MM.1S (cell line): ENCODE measurements around the gene CLEC2L.

Source experiments
- DNase-seq: peaks from one replicate; pipeline ENCODE4 v3.0.0-alpha.2; 2015
- H2AFZ ChIP-seq: fragments of 300-600 bp; sonication (generic); 2 replicates; pipeline ENCODE4 v1.6.0; 2016; ENCODE audit warnings: antibody characterized with exemption, low read length
- H3F3A ChIP-seq: fragments of 300-600 bp; sonication (generic); 2 replicates; pipeline ENCODE4 v1.6.1; 2016; ENCODE audit warnings: mild to moderate bottlenecking, antibody characterized with exemption, low read length, moderate library complexity, mixed read lengths; ENCODE audit not compliant: insufficient read depth
- H3K27ac ChIP-seq: fragments of 300-600 bp; sonication (generic); 2 replicates; pipeline ENCODE4 v1.5.1; 2016; ENCODE audit warnings: mild to moderate bottlenecking, low read length
- H3K27me3 ChIP-seq: fragments of 300-600 bp; sonication (generic); replicated peaks from 2 replicates; pipeline ENCODE4 v1.6.0; 2016; ENCODE audit warnings: low read length; ENCODE audit not compliant: insufficient read depth
- H3K36me3 ChIP-seq: fragments of 300-600 bp; sonication (generic); replicated peaks from 2 replicates; pipeline ENCODE4 v1.6.1; 2016; ENCODE audit warnings: mild to moderate bottlenecking, low read length, mixed read lengths; ENCODE audit not compliant: insufficient read depth
- H3K4me1 ChIP-seq: fragments of 300-600 bp; sonication (generic); 2 replicates; pipeline ENCODE4 v1.6.1; 2016; ENCODE audit warnings: low read length, mixed read lengths
- H3K4me2 ChIP-seq: fragments of 300-600 bp; sonication (generic); 2 replicates; pipeline ENCODE4 v1.6.0; 2016; ENCODE audit warnings: low read depth, low read length
- H3K4me3 ChIP-seq: fragments of 300-600 bp; sonication (generic); 2 replicates; pipeline ENCODE4 v1.5.1; 2016; ENCODE audit warnings: low read length, mixed read lengths
- H3K79me2 ChIP-seq: fragments of 300-600 bp; sonication (generic); 2 replicates; pipeline ENCODE4 v1.6.1; 2016; ENCODE audit warnings: mixed run types, low read length, mixed read lengths
- H3K9ac ChIP-seq: fragments of 300-600 bp; sonication (generic); 2 replicates; pipeline ENCODE4 v1.6.1; 2016; ENCODE audit warnings: low read length, mixed read lengths
- H3K9me2 ChIP-seq: fragments of 300-600 bp; sonication (generic); replicated peaks from 2 replicates; pipeline ENCODE4 v1.6.1; 2016; ENCODE audit warnings: mild to moderate bottlenecking, low read length, mixed read lengths; ENCODE audit not compliant: insufficient read depth
- H3K9me3 ChIP-seq: fragments of 300-600 bp; sonication (generic); replicated peaks from 2 replicates; pipeline ENCODE4 v1.6.1; 2016; ENCODE audit warnings: mild to moderate bottlenecking, low read length, mixed read lengths; ENCODE audit not compliant: insufficient read depth
- H4K20me1 ChIP-seq: fragments of 300-600 bp; sonication (generic); 2 replicates; pipeline ENCODE4 v1.6.1; 2016; ENCODE audit warnings: mild to moderate bottlenecking, low read length, moderate library complexity, mixed read lengths; ENCODE audit not compliant: insufficient read depth
- EZH2 ChIP-seq: fragments of 300-600 bp; sonication (generic); optimal IDR thresholded peaks from 2 replicates; pipeline ENCODE3; 2017; ENCODE audit warnings: low read depth, mild to moderate bottlenecking, antibody characterized with exemption, low read length, mixed read lengths
- EZH2phosphoT487 ChIP-seq: fragments of 300-600 bp; sonication (generic); IDR thresholded peaks from 2 replicates; pipeline ENCODE4 v1.6.1; 2018; ENCODE audit warnings: antibody characterized with exemption, low read length
- TF ChIP-seq, protein P1 (sequence below): fragments of 300-600 bp; sonication (generic); IDR thresholded peaks from 2 replicates; pipeline ENCODE4 v1.5.1; 2016; ENCODE audit warnings: antibody characterized with exemption, low read length, mixed read lengths

The CLEC2L gene

DNA sequence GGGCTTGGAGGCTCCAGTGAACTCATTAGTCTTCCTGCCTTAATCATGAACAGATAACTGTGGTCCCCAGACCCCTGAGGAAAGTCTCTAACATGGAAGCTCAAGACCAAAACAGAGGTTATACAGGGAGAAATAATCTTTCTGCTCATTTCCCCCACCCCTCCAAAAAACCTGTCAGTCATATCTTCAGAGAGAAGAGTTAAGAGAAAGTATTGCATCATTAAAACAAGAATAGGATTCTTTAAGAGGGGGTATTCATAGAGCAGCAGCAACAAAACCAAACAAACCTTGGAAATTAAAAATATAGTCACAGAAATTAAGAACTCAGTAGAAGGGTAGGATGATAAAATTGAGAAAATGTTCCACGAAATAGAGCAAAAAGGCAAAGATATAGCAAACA lies 7.6 kb downstream of the CLEC2L start:
- Histone ChIP-seq H3K9ac (no peak overlapping the region), H4K20me1 (no peaks in the 10 kb centered on the region), H3F3A (no peaks in the 10 kb centered on the region), H3K27me3 (no peaks in the 10 kb centered on the region), H2AFZ (no peak overlapping the region), H3K4me3 (no peak overlapping the region), H3K4me1 (no peaks in the 10 kb centered on the region), H3K4me2 (no peak overlapping the region), H3K36me3 (no peaks in the 10 kb centered on the region), H3K79me2 (no peaks in the 10 kb centered on the region), H3K27ac (no peak overlapping the region), H3K9me2 (no peaks in the 10 kb centered on the region), H3K9me3 (no peaks in the 10 kb centered on the region)
- no peak for TF ChIP-seq EZH2phosphoT487
- no peak for DNase-seq

DNA sequence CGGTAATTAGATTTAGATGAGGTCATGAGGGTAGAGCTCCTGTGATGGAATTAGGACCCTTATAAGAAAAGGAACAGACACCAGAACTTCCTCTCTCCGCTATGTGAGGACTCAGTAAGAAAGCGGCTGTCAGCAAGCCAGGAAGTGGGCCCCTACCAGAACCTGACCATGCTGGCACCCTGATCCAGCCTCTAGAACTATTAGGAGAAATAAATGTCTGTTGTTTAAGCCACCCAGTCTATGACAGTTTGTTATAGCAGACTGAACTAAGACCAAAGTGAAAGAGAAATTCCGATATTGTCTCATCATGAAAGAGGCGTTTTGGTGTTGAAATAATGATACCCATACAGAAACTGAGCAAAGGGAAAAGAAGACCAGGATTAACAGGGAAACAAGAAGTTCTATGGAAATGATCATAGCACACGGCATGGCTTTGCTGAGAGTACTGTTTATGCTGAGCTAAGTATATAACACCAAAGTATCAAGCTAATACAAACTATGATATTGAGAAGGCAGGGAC lies 9.2 kb downstream of the CLEC2L start:
- Histone ChIP-seq H3K27me3 (no peaks in the 10 kb centered on the region), H3K9me3 (no peaks in the 10 kb centered on the region), H3K27ac (no peak overlapping the region), H3K4me3 (no peak overlapping the region), H3K79me2 (no peaks in the 10 kb centered on the region), H3K9ac (no peak overlapping the region), H2AFZ (no peak overlapping the region), H4K20me1 (no peaks in the 10 kb centered on the region), H3K36me3 (no peaks in the 10 kb centered on the region), H3K4me2 (no peak overlapping the region), H3F3A (no peaks in the 10 kb centered on the region), H3K9me2 (no peaks in the 10 kb centered on the region), H3K4me1 (no peaks in the 10 kb centered on the region)
- DNase-seq: no peak
- TF ChIP-seq, protein P1, sequence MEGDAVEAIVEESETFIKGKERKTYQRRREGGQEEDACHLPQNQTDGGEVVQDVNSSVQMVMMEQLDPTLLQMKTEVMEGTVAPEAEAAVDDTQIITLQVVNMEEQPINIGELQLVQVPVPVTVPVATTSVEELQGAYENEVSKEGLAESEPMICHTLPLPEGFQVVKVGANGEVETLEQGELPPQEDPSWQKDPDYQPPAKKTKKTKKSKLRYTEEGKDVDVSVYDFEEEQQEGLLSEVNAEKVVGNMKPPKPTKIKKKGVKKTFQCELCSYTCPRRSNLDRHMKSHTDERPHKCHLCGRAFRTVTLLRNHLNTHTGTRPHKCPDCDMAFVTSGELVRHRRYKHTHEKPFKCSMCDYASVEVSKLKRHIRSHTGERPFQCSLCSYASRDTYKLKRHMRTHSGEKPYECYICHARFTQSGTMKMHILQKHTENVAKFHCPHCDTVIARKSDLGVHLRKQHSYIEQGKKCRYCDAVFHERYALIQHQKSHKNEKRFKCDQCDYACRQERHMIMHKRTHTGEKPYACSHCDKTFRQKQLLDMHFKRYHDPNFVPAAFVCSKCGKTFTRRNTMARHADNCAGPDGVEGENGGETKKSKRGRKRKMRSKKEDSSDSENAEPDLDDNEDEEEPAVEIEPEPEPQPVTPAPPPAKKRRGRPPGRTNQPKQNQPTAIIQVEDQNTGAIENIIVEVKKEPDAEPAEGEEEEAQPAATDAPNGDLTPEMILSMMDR: no peak
- TF ChIP-seq EZH2 (no peak), EZH2phosphoT487 (no peak)

DNA sequence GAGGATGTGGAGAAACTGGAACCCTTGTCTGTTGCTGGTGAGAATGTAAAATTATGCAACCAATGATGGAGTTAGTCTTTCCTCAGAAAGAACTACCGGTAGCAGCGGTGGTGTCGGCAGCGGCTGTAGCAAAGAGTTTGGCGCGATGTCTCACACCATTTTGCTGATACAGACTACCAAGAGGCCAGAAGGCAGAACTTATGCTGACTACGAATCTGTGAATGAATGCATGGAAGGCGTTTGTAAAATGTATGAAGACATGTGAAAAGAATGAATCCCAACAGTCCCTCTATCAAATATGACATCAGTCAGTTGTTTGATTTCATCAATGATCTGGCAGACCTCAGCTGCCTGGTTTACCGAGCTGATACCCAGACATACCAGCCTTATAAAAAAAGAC lies 10.6 kb downstream of the CLEC2L start:
- no peak for DNase-seq
- no peak overlapping the region for H2AFZ ChIP-seq
- H3K9me3 ChIP-seq: no peaks in the 10 kb centered on the region
- no peaks in the 10 kb centered on the region for H4K20me1 ChIP-seq
- H3K4me2 ChIP-seq: no peak overlapping the region
- H3K4me1 ChIP-seq: no peaks in the 10 kb centered on the region
- H3K4me3 ChIP-seq: no peak overlapping the region
- no peak overlapping the region for H3K9ac ChIP-seq
- H3F3A ChIP-seq: no peaks in the 10 kb centered on the region
- no peaks in the 10 kb centered on the region for H3K27me3 ChIP-seq
- no peaks in the 10 kb centered on the region for H3K36me3 ChIP-seq
- no peaks in the 10 kb centered on the region for H3K9me2 ChIP-seq
- no peaks in the 10 kb centered on the region for H3K79me2 ChIP-seq
- H3K27ac ChIP-seq: no peak overlapping the region
- TF ChIP-seq EZH2phosphoT487: no peak
- TF ChIP-seq, protein P1: no peak
- TF ChIP-seq EZH2: no peak

DNA sequence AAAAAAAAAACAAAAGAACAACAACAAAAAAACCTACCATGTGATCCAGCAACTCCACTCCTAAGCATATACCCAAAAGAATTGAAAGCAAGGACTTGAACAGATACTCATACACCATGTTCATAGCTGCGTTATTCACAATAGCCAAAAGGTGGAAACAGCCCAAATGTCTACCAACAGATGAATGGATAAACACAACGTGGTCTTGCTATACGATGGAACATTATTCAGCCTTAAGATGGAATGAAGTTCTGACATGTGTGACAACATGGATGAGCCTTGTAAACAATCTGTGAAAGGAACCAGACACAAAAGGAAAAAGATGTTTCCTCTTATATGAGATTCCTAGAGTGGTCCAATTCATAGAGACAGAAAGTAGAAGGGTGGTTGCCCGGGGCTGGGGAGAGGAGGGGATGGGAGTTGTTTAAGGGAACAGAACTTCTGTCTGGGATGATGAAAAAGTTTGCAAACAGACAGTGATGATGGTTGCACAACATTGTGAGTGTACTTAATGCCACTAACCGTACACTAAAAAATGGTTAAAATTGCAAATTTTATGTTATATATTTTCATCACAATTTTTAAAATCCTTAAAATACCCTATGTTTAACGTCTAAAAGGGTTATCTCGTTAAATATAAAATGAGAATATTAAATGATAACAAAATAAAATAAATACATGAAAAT lies 11.6 kb downstream of the CLEC2L start:
- no peaks in the 10 kb centered on the region for H3K36me3 ChIP-seq
- H4K20me1 ChIP-seq: no peaks in the 10 kb centered on the region
- no peaks in the 10 kb centered on the region for H3K9me3 ChIP-seq
- no peaks in the 10 kb centered on the region for H3K9me2 ChIP-seq
- H3K27ac ChIP-seq: no peak overlapping the region
- H3K27me3 ChIP-seq: no peaks in the 10 kb centered on the region
- no peak for DNase-seq
- no peaks in the 10 kb centered on the region for H3F3A ChIP-seq
- no peaks in the 10 kb centered on the region for H3K79me2 ChIP-seq
- H3K4me3 ChIP-seq: no peak overlapping the region
- H3K4me2 ChIP-seq: no peak overlapping the region
- H3K4me1 ChIP-seq: no peaks in the 10 kb centered on the region
- no peak overlapping the region for H2AFZ ChIP-seq
- no peak overlapping the region for H3K9ac ChIP-seq
- TF ChIP-seq, protein P1: no peak
- TF ChIP-seq EZH2 (no peak), EZH2phosphoT487 (no peak)
